ENCODE data around the gene CHN2.

GRCh38 chr7:29161231-29161630 is 33.3 kb upstream of the CHN2 start:
- no peak for TF ChIP-seq MAX (IDR thresholded peaks at IDR 0.05; ENCODE audit: low read depth)
- TF ChIP-seq JUND (IDR thresholded peaks at IDR 0.05): no peak
- TF ChIP-seq SIN3A (IDR thresholded peaks at IDR 0.05; ENCODE audit: borderline replicate concordance, low read depth, low read length): no peak
- no peak for TF ChIP-seq MEF2A (IDR thresholded peaks at IDR 0.05; ENCODE audit: borderline replicate concordance, low read depth)
- TF ChIP-seq NFIC (IDR thresholded peaks at IDR 0.05; ENCODE audit: borderline replicate concordance): no peak
- TF ChIP-seq CTCF (IDR thresholded peaks at IDR 0.05): no peak
- no peak for TF ChIP-seq TAF1 (IDR thresholded peaks at IDR 0.05; ENCODE audit: borderline replicate concordance, low read depth, low read length)
- TF ChIP-seq RAD21 (IDR thresholded peaks at IDR 0.05; ENCODE audit: low read length): no peak
- TF ChIP-seq EZH2phosphoT487 (IDR thresholded peaks at IDR 0.05; ENCODE audit: borderline replicate concordance, low read depth): no peak
